GM19099 (cell line): ENCODE data around the gene TGM3.

Source experiments
- POLR2A ChIP-seq: IDR thresholded peaks from 3 replicates; pipeline ENCODE4 v1.6.1; 2011; ENCODE audit warnings: low read depth; ENCODE audit not compliant: insufficient read length; ENCODE audit errors: extremely low read depth

TGM3 gene

GRCh38 chr20:2387180-2387577 lies 91.4 kb downstream of the TGM3 start:
- TF ChIP-seq POLR2A = no peak

DNA sequence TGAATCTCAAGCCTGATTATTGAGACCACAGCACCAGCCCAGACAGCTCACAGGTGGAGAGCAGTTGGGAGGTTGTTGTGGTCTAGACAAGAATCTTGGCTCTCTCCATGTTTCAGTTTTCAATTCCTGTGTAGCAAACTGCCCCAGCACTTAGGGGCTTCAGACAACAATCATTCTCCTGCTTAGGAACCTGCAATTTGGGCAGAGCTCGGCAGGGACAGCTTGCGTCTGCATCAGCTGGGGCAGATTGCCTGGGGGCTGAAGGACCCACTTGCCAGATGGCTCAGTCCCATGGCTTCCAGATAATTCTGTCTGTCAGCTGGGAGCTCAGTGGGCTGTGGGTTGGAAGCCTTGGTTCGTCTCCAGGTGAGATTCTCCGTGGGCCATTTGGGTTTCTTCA lies 91.8 kb downstream of the TGM3 start:
- TF ChIP-seq POLR2A = no peak
